Measurements from ENCODE around the gene TNIP2.

GRCh38 chr4:2799971-2800690 lies 44.0 kb upstream of the TNIP2 start:
- TF ChIP-seq CTCF (IDR thresholded peaks at IDR 0.05) (no peak), POLR2A (IDR thresholded peaks at IDR 0.05) (no peak)

Measured in uterus (tissue), 2 donors.